WERI-Rb-1 (cell line): ENCODE data around the gene VPS54.

Source experiments
- DNase-seq: peaks from one replicate; pipeline ENCODE4 v3.0.0-alpha.2; 2020
- H3K27ac ChIP-seq: fragments of 250-450 bp; sonication (Bioruptor Pico); 2 replicates; pipeline ENCODE4 v1.5.1; 2020; ENCODE audit warnings: mild to moderate bottlenecking, moderate library complexity
- H3K27me3 ChIP-seq: fragments of 250-450 bp; sonication (Bioruptor Pico); 2 replicates; pipeline ENCODE4 v1.5.1; 2021; ENCODE audit warnings: mild to moderate bottlenecking, low read depth, moderate library complexity; ENCODE audit not compliant: insufficient read depth, severe bottlenecking
- H3K36me3 ChIP-seq: fragments of 250-450 bp; sonication (Bioruptor Pico); 2 replicates; pipeline ENCODE4 v1.5.1; 2020; ENCODE audit warnings: mild to moderate bottlenecking, moderate library complexity
- H3K4me3 ChIP-seq: 2 replicates; pipeline ENCODE4 v1.5.1; 2011; ENCODE audit warnings: low read depth, mild to moderate bottlenecking, control low read depth, low read length
- H3K9me3 ChIP-seq: fragments of 250-450 bp; sonication (Bioruptor Pico); 2 replicates; pipeline ENCODE4 v1.5.1; 2021; ENCODE audit warnings: mild to moderate bottlenecking, moderate library complexity; ENCODE audit not compliant: severe bottlenecking
- TF ChIP-seq, protein P1 (sequence below): IDR thresholded peaks from 2 replicates; pipeline ENCODE4 v1.5.1; 2011; ENCODE audit warnings: low read depth, mild to moderate bottlenecking, control low read depth, inconsistent platforms, low read length

Gene VPS54

DNA sequence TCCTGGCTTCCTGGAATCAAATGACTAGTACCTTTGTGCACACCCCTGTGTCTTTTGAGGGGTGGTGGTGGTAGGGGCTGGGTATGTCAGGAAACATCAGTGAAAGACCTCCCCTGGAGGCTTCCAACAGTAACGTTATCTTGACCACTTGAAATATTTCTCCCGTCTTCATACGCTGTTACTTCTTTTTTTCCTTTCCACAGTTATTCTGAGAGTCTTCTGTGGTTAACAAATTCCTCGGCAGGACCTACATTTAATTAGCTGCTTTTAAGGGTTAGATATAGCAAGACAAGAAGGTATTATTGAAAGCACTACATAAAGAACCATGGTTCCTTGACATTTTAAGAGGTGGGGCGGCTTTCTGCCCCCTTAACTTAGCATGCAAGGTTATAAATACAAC, 142.9 kb downstream of the VPS54 start:
- Histone ChIP-seq H3K9me3 (no peaks in the 10 kb centered on the region), H3K27me3 (no peaks in the 10 kb centered on the region), H3K27ac (no peak overlapping the region), H3K36me3 (peaks cover 17% of the 10 kb centered on the region; the same call in 1 of the 2 replicates), H3K4me3 (no peak overlapping the region)
- DNase-seq, result no peak
- TF ChIP-seq, protein P1, sequence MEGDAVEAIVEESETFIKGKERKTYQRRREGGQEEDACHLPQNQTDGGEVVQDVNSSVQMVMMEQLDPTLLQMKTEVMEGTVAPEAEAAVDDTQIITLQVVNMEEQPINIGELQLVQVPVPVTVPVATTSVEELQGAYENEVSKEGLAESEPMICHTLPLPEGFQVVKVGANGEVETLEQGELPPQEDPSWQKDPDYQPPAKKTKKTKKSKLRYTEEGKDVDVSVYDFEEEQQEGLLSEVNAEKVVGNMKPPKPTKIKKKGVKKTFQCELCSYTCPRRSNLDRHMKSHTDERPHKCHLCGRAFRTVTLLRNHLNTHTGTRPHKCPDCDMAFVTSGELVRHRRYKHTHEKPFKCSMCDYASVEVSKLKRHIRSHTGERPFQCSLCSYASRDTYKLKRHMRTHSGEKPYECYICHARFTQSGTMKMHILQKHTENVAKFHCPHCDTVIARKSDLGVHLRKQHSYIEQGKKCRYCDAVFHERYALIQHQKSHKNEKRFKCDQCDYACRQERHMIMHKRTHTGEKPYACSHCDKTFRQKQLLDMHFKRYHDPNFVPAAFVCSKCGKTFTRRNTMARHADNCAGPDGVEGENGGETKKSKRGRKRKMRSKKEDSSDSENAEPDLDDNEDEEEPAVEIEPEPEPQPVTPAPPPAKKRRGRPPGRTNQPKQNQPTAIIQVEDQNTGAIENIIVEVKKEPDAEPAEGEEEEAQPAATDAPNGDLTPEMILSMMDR, result no peak

DNA sequence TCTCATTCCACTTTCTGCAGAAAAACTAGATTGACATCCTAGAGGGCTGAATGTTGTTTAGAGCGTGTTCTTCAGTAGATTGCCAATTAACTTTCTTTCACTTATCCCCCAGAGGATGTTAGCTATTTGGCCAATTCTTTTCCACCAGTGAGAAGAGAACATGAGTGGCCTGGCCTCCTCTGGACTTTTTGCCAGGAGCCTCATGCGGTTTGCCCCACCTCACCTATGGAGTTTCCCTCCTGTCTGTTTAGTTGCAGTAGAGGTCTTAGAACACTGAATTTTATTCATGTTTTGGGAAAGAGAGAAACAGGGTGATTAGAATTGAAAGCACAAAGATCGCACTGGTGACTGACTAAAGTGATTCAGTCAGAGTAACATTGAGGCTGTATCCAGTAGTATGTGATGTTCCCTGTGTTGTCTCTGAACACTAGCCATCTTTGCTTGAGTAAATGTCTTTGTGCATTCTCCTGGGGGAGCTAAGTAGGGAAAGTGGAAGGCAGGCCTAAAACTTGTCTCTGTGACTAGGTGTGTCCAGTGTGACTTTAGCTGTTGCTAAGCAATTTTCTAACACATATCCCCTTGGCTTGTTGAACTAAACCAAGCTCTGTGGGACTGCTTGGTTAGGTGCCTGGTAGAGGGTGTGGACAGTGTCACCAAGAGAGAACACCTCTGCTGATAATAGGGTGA, 143.5 kb downstream of the VPS54 start:
- no peaks in the 10 kb centered on the region for H3K27me3 ChIP-seq
- TF ChIP-seq, protein P1, result no peak
- no peaks in the 10 kb centered on the region for H3K9me3 ChIP-seq
- H3K4me3 ChIP-seq, result no peak overlapping the region
- H3K36me3 ChIP-seq, result peaks cover 17% of the 10 kb centered on the region; the same call in 1 of the 2 replicates
- DNase-seq, result no peak
- H3K27ac ChIP-seq, result no peak overlapping the region

DNA sequence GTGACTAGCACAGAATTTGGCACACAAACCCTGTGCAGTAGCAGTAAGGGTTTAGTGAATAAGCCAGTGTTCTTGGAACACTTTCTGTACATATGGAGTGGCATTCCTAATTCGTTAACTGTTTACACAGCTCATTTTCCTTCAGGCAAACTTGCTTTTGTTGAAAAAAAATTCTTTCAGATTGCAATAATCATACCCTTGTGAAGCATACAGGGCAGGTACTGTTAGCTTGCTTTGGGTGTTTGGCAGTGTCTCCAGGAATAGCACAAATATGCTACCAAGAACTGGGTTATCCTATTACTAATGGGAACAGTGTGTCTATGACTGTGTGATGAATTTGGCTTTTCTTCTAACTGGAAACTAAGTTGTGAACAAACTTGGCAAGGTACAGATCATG, 144.1 kb downstream of the VPS54 start:
- H3K27ac ChIP-seq, result no peak overlapping the region
- no peak overlapping the region for H3K4me3 ChIP-seq
- peaks cover 17% of the 10 kb centered on the region; the same call in 1 of the 2 replicates for H3K36me3 ChIP-seq
- no peak for DNase-seq
- no peaks in the 10 kb centered on the region for H3K9me3 ChIP-seq
- H3K27me3 ChIP-seq, result no peaks in the 10 kb centered on the region
- TF ChIP-seq, protein P1, result no peak

DNA sequence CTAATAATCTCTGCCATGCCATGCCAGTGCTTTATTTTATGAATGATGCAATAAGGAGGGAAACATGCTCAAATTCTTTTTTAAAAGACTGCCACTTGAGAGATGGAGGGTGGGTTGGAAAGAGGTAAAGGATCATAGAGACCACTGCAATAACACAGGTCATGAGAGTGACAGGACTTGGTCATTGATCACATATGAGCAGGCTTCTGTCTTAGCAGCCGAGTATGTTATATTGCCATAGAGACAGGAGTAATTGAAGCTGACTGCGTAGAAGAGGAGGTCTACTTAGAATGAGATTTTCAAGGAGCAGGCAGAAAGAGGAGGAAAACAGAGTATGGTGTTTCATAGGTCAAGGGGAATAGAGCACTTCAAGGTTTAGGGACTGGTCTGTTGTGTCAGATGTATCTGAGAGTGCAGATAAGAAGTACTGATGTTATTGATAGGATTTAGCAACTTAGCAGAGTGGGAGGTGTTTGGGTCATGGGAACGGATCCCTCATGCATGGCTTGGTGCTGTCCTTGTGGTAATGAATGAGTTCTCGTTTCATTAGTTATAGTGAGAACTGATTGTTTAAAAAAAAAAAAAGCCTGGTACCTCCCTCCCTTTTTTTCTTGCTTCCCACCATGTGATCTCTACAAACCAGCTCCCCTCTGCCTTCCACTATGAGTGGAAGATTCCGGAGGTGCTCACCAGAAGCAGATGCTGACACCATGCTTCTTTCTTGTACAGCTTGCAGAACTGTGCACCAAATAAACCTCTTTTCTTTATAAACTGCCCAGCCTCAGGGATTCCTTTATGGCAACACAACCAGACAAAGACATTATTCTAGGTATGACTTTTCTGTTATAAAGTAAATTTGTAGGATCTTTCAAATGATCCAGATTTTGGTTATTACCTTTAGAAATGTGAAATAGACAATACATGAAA, 144.8 kb downstream of the VPS54 start:
- H3K36me3 ChIP-seq, result peaks cover 17% of the 10 kb centered on the region; the same call in 1 of the 2 replicates
- TF ChIP-seq, protein P1, result no peak
- no peak overlapping the region for H3K4me3 ChIP-seq
- H3K9me3 ChIP-seq, result no peaks in the 10 kb centered on the region
- no peak for DNase-seq
- no peak overlapping the region for H3K27ac ChIP-seq
- no peaks in the 10 kb centered on the region for H3K27me3 ChIP-seq

DNA sequence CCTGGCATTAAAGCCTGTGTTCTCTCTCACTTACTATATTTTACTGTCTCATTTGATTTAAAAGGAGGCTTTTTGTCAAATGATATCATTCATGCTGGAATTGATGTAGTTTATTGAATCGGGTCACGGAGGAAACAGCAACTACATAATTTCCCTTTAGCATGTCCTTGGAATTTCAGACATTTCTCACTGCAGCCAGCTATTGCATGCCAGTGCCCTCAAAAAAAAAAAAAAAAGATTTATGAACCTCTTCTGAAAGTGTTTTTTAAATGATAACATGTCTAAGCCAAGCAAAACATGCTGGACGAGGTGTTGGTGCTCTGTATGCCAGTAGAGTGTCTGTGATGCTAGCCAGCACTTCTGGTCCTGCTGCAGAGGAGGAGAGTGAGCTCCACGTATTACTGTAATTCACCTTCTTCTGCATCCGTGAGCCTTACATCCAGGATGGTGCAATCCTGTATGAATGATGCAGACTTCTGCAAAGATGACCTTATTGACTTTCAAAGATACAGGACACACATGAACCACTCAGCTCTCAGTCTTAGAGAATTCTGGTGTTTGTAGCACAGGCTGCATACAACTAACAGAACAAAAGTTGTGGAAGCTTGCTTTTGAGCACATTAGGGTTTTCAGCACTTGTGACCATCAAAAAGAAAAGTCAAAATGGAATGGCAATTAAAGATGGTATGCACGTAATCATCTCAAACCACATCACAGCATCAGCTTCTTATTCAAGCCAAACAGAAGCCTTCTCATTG, 146.5 kb downstream of the VPS54 start:
- TF ChIP-seq, protein P1, result no peak
- Histone ChIP-seq H3K36me3 (peaks cover 19% of the 10 kb centered on the region; the same call in 1 of the 2 replicates), H3K9me3 (no peaks in the 10 kb centered on the region), H3K4me3 (no peak overlapping the region), H3K27me3 (no peaks in the 10 kb centered on the region), H3K27ac (no peak overlapping the region)
- DNase-seq, result no peak
